CD8-positive, alpha-beta memory T cell (primary cell): ENCODE data around the gene NSMCE1. TPM values are rescaled to one million over a fixed set of nuclear protein-coding genes. Genes with fewer than 3 reads are reported as not detected.

Source experiments
- CTCF ChIA-PET: fragments of 350-600 bp; sonication (Branson Sonifier 250); formaldehyde crosslinking; loops from one replicate; lab custom pipeline; 2021; ENCODE audit warnings: antibody characterized with exemption; lab: Charles Lee
- POLR2A ChIA-PET: fragments of 350-600 bp; sonication (Branson Sonifier 250); formaldehyde crosslinking; loops from one replicate; lab custom pipeline; 2021; ENCODE audit warnings: antibody characterized with exemption; lab: Charles Lee
- DNase-seq, 5 donors: peaks; one replicate each; pipeline versions ENCODE4 v3.0.0 to v3.0.0-alpha.2; 2020 to 2022; ENCODE audit warnings: mixed read lengths in 1 of 5
- H3K27ac ChIP-seq: one replicate; pipeline ENCODE4 v1.7.0; 2013; ENCODE audit warnings: low read depth, mild to moderate bottlenecking, low read length, moderate library complexity
- H3K27me3 ChIP-seq: 2 replicates; pipeline ENCODE4 v1.7.0; 2013; ENCODE audit warnings: low read length, mild to moderate bottlenecking; ENCODE audit not compliant: insufficient read depth, poor library complexity, severe bottlenecking
- H3K36me3 ChIP-seq: 2 replicates; pipeline ENCODE4 v1.7.0; 2013; ENCODE audit warnings: mild to moderate bottlenecking, low read length, moderate library complexity; ENCODE audit not compliant: insufficient read depth
- H3K4me1 ChIP-seq: 2 replicates; pipeline ENCODE4 v1.7.0; 2013; ENCODE audit warnings: mild to moderate bottlenecking, low read length, moderate library complexity; ENCODE audit not compliant: insufficient read depth
- H3K4me3 ChIP-seq: 2 replicates; pipeline ENCODE4 v1.7.0; 2013; ENCODE audit warnings: mild to moderate bottlenecking, low read length
- H3K9me3 ChIP-seq: 2 replicates; pipeline ENCODE4 v1.7.0; 2013; ENCODE audit warnings: mild to moderate bottlenecking, low read length
- H3K27ac Mint-ChIP-seq, 8 donors: one replicate each; pipeline ENCODE4 v1.8.0; 2020 to 2021; ENCODE audit warnings: mixed read lengths in 8 of 8, mild to moderate bottlenecking in 6 of 8, inconsistent platforms in 3 of 8, moderate library complexity in 3 of 8
- H3K27me3 Mint-ChIP-seq, 2 donors: one replicate each; pipeline ENCODE4 v1.8.0; 2020 to 2021; ENCODE audit warnings: mixed read lengths in 2 of 2, mild to moderate bottlenecking in 1 of 2, moderate library complexity in 1 of 2
- H3K36me3 Mint-ChIP-seq, 3 donors: one replicate each; pipeline ENCODE4 v1.8.0; 2020 to 2021; ENCODE audit warnings: mixed read lengths in 3 of 3, inconsistent platforms in 1 of 3, mild to moderate bottlenecking in 1 of 3
- H3K4me1 Mint-ChIP-seq, 3 donors: one replicate each; pipeline ENCODE4 v1.8.0; 2020 to 2021; ENCODE audit warnings: mixed read lengths in 3 of 3, inconsistent platforms in 1 of 3, mild to moderate bottlenecking in 1 of 3
- H3K4me3 Mint-ChIP-seq, 7 donors: one replicate each; pipeline ENCODE4 v1.8.0; 2020 to 2021; ENCODE audit warnings: mixed read lengths in 7 of 7, mild to moderate bottlenecking in 6 of 7, moderate library complexity in 4 of 7, inconsistent platforms in 2 of 7
- H3K9me3 Mint-ChIP-seq, 5 donors: one replicate each; pipeline ENCODE4 v1.8.0; 2020 to 2022; ENCODE audit warnings: mixed read lengths in 5 of 5, mild to moderate bottlenecking in 3 of 5, moderate library complexity in 2 of 5, inconsistent platforms in 1 of 5
- polyA plus RNA-seq: library from polyadenylated mRNA; unstranded; fragments of 300-500 nt; fragmentation: Illumina TruSeq; gene quantifications from one replicate; pipeline ENCODE4 v1.2.3, GENCODE V29; 2021
- total RNA-seq, 2 experiments: library from RNA; stranded (reverse); gene quantifications; one replicate each; pipeline ENCODE4 v1.2.3, GENCODE V29; 2021

Gene NSMCE1
- total and polyA plus RNA-seq, 3 experiments from 2014 or later = 103 to 132 (median 114) TPM

- no peaks in the 10 kb centered on the region for H3K36me3 ChIP-seq
- Mint-ChIP-seq H3K36me3 (no peaks in the 10 kb centered on the region), H3K27me3 (peaks cover 0 to 2% of the 10 kb centered on the region in 2 donors), H3K9me3 (no peaks in the 10 kb centered on the region), H3K27ac (peak overlapping the region in 4 of 8 donors; percentile 22 to 79 (median 57)), H3K4me1 (peaks cover 14 to 20% (median 20%) of the 10 kb centered on the region in 3 donors), H3K4me3 (no peak overlapping the region)
- CTCF ChIA-PET = interaction anchor here (0.8 to 7.3 kb wide), 10 partner anchors 11 to 269 kb away, joined by 3 to 104 read pairs (median 18); partner anchors contain the start of gene IL21R
- peaks cover 18% of the 10 kb centered on the region for H3K4me1 ChIP-seq
- DNase-seq = no peak
- H3K9me3 ChIP-seq = no peaks in the 10 kb centered on the region
- H3K27ac ChIP-seq = no peak overlapping the region
- POLR2A ChIA-PET = no interaction called here
- no peak overlapping the region for H3K4me3 ChIP-seq
- no peaks in the 10 kb centered on the region for H3K27me3 ChIP-seq
Measured at GRCh38 chr16:27181019-27181790, 87.4 kb downstream of the NSMCE1 start.

- no peaks in the 10 kb centered on the region for H3K36me3 ChIP-seq
Measured at GRCh38 chr16:27179500-27180072, 89.0 kb downstream of the NSMCE1 start.

GRCh38 chr16:27177031-27177774 is 91.4 kb downstream of the NSMCE1 start:
- H3K4me1 ChIP-seq = peaks cover 47% of the 10 kb centered on the region
- no peak for DNase-seq
- no peak overlapping the region for H3K4me3 ChIP-seq
- ChIA-PET CTCF (interaction anchor here (2.6 to 7.3 kb wide), 6 partner anchors 19 to 278 kb away, joined by 8 to 104 read pairs (median 39); no protein-coding TSS in a partner anchor), POLR2A (no interaction called here)
- Mint-ChIP-seq H3K9me3 (no peaks in the 10 kb centered on the region), H3K36me3 (no peaks in the 10 kb centered on the region), H3K4me3 (no peak overlapping the region), H3K27ac (peak overlapping the region in 5 of 8 donors; percentile 15 to 77 (median 57)), H3K4me1 (peaks cover 35 to 52% (median 47%) of the 10 kb centered on the region in 3 donors), H3K27me3 (peaks cover 0 to 2% of the 10 kb centered on the region in 2 donors)
- no peaks in the 10 kb centered on the region for H3K27me3 ChIP-seq
- no peaks in the 10 kb centered on the region for H3K36me3 ChIP-seq
- no peak overlapping the region for H3K27ac ChIP-seq
- no peaks in the 10 kb centered on the region for H3K9me3 ChIP-seq

More at GRCh38 chr16:27179500-27180072, 89.0 kb downstream of the NSMCE1 start:
- DNase-seq = peak; percentile 77 to 89 (median 77)
- Histone ChIP-seq H3K4me1 (peaks cover 23% of the 10 kb centered on the region), H3K27me3 (no peaks in the 10 kb centered on the region), H3K9me3 (no peaks in the 10 kb centered on the region), H3K4me3 (no peak overlapping the region), H3K27ac (no peak overlapping the region)
- H3K9me3 Mint-ChIP-seq = no peaks in the 10 kb centered on the region
- H3K4me3 Mint-ChIP-seq = peak overlapping the region in 1 of 7 donors; percentile 64
- POLR2A ChIA-PET = interaction anchor here (1.0 to 1.8 kb wide), 6 partner anchors 20 to 190 kb away, joined by 3 to 7 read pairs (median 6); partner anchors contain the start of gene KDM8
- H3K27ac Mint-ChIP-seq = peak overlapping the region in 7 of 8 donors; percentile 13 to 77 (median 56)
- H3K27me3 Mint-ChIP-seq = peaks cover 0 to 2% of the 10 kb centered on the region in 2 donors
- CTCF ChIA-PET = interaction anchor here (0.7 to 7.3 kb wide), 52 partner anchors 8 to 370 kb away, joined by 3 to 104 read pairs (median 5); partner anchors contain the start of genes GTF3C1, IL21R, KATNIP and KDM8
- H3K4me1 Mint-ChIP-seq = peaks cover 17 to 28% (median 25%) of the 10 kb centered on the region in 3 donors
- no peaks in the 10 kb centered on the region for H3K36me3 Mint-ChIP-seq

- Histone ChIP-seq H3K4me3 (no peak overlapping the region), H3K9me3 (no peaks in the 10 kb centered on the region), H3K27ac (no peak overlapping the region), H3K27me3 (no peaks in the 10 kb centered on the region), H3K36me3 (no peaks in the 10 kb centered on the region), H3K4me1 (peaks cover 59% of the 10 kb centered on the region)
- Mint-ChIP-seq H3K27me3 (peaks cover 0 to under 1% of the 10 kb centered on the region in 2 donors), H3K4me3 (no peak overlapping the region), H3K9me3 (peaks cover 0 to 2% (median 0%) of the 10 kb centered on the region in 5 donors), H3K4me1 (peaks cover 45 to 64% (median 58%) of the 10 kb centered on the region in 3 donors), H3K27ac (peak overlapping the region in 6 of 8 donors; percentile 36 to 93 (median 50)), H3K36me3 (no peaks in the 10 kb centered on the region)
- ChIA-PET CTCF (interaction anchor here (1.6 to 7.3 kb wide), 3 partner anchors 20 to 192 kb away, joined by 9 to 104 read pairs (median 40); no protein-coding TSS in a partner anchor), POLR2A (no interaction called here)
- DNase-seq = no peak
Measured at GRCh38 chr16:27175888-27176287, 92.7 kb downstream of the NSMCE1 start.

Other genes with a start within 250 kb of the NSMCE1 start
- not detected for gene C16orf82, start 201.8 kb downstream of the NSMCE1 start, total RNA-seq
- not detected for gene C16orf82, start 201.8 kb downstream of the NSMCE1 start, polyA plus RNA-seq
- 10 to 100 TPM in 1 of 2 experiments, 1 to 10 TPM in 1; 9.1 to 10.8 TPM for gene KDM8, start 65.2 kb downstream of the NSMCE1 start, total RNA-seq
- 5.6 TPM for gene KDM8, start 65.2 kb downstream of the NSMCE1 start, polyA plus RNA-seq
- gene IL4R, start 45.2 kb upstream of the NSMCE1 start, total RNA-seq = 100 to 1,000 TPM; 140 to 142 TPM
- 41.6 TPM for gene IL4R, start 45.2 kb upstream of the NSMCE1 start, polyA plus RNA-seq
- gene IL21R, start 133.4 kb upstream of the NSMCE1 start, total RNA-seq = 10 to 100 TPM; 80.5 to 84.5 TPM
- gene IL21R, start 133.4 kb upstream of the NSMCE1 start, polyA plus RNA-seq = 53.7 TPM